ENCODE data around the gene SHROOM3.

DNA sequence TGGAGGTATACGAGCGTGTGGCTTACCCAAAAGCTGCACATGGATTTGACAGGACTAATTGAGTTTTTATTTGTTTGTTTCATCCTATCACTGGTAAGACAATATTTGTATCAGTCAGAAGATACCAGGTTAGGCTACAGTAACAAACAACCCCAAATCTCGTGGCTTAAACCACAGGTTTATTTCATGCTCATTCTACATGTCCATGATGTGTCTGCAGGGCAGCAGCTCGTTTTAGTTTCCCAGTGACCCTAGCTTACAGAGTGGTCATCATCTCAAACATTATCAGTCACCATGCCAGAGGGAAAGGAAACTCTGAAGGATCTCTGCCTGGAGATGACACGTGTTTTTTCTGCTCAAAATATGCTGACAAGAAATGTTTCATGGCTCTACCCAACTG, 108.3 kb downstream of the SHROOM3 start:
- TF ChIP-seq EZH2 (IDR thresholded peaks at IDR 0.05; ENCODE audit: borderline replicate concordance, low read length), result no peak
- TF ChIP-seq, protein P1, sequence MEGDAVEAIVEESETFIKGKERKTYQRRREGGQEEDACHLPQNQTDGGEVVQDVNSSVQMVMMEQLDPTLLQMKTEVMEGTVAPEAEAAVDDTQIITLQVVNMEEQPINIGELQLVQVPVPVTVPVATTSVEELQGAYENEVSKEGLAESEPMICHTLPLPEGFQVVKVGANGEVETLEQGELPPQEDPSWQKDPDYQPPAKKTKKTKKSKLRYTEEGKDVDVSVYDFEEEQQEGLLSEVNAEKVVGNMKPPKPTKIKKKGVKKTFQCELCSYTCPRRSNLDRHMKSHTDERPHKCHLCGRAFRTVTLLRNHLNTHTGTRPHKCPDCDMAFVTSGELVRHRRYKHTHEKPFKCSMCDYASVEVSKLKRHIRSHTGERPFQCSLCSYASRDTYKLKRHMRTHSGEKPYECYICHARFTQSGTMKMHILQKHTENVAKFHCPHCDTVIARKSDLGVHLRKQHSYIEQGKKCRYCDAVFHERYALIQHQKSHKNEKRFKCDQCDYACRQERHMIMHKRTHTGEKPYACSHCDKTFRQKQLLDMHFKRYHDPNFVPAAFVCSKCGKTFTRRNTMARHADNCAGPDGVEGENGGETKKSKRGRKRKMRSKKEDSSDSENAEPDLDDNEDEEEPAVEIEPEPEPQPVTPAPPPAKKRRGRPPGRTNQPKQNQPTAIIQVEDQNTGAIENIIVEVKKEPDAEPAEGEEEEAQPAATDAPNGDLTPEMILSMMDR (conservative IDR thresholded peaks at IDR 0.05 in 1 of 2, IDR thresholded peaks at IDR 0.05 in 1 of 2; ENCODE audit: extremely low read depth in 1 of 2, insufficient read depth in 1 of 2, low read depth in 1 of 2, low read length in 2 of 2), result no peak

Measured in mammary epithelial cell (primary cell).